Endothelial cell of umbilical vein (primary cell): ENCODE measurements around the gene CAPS. TPM values are rescaled to one million over a fixed set of nuclear protein-coding genes. Genes with fewer than 3 reads are reported as not detected.

Source experiments
- BruUV-seq: library from RNA; stranded (reverse); fragments of 400-500 nt; replicated peaks from 2 replicates; lab custom pipeline; 2021; lab: Mats Ljungman, UMichigan
- CTCF ChIA-PET: fragments of 300-600, 350-600 bp; sonication (Branson Sonifier 250); formaldehyde crosslinking; loops from one replicate; lab custom pipeline; 2021; ENCODE audit warnings: antibody characterized with exemption, inconsistent platforms; lab: Charles Lee
- POLR2A ChIA-PET: fragments of 300-600, 350-600 bp; sonication (Branson Sonifier 250); formaldehyde crosslinking; loops from one replicate; lab custom pipeline; 2021; ENCODE audit warnings: antibody characterized with exemption, inconsistent platforms; lab: Charles Lee
- DNase-seq: peaks from one replicate; pipeline ENCODE4 v3.0.0-alpha.2; 2011; ENCODE audit warnings: low read depth, low spot score
- FAIRE-seq: peaks from 2 replicates; lab custom pipeline; 2011; peaks lifted over from hg19 to GRCh38; lab: Jason Lieb, UNC
- H2AFZ ChIP-seq: 2 replicates; pipeline ENCODE4 v1.6.0; 2012; ENCODE audit warnings: low read depth, low read length, control low read depth, inconsistent platforms
- H3K27ac ChIP-seq: 2 replicates; pipeline ENCODE4 v1.5.1; 2011; ENCODE audit warnings: low read depth, mild to moderate bottlenecking, control low read depth, low read length, moderate library complexity; ENCODE audit not compliant: insufficient read depth
- H3K27me3 ChIP-seq, 2 experiments: 2 replicates each; pipeline versions ENCODE4 v1.6.0 to v1.6.1; 2011; ENCODE audit warnings: low read length in 2 of 2, mixed read lengths in 1 of 2; ENCODE audit not compliant: control insufficient read depth in 2 of 2, insufficient read depth in 2 of 2
- H3K36me3 ChIP-seq, 2 experiments: 2 replicates in 1 of 2; 3 replicates in 1 of 2; pipeline ENCODE4 v1.5.1; 2011; ENCODE audit warnings: low read length in 2 of 2, mild to moderate bottlenecking in 1 of 2, moderate library complexity in 1 of 2; ENCODE audit not compliant: control insufficient read depth in 2 of 2, insufficient read depth in 2 of 2; ENCODE audit errors: extremely low read depth in 1 of 2
- H3K4me1 ChIP-seq: 3 replicates; pipeline ENCODE4 v1.5.1; 2011; ENCODE audit warnings: mild to moderate bottlenecking, low read length; ENCODE audit not compliant: control insufficient read depth, insufficient read depth; ENCODE audit errors: extremely low read depth
- H3K4me2 ChIP-seq: 2 replicates; pipeline ENCODE4 v1.6.1; 2011; ENCODE audit warnings: low read length, control low read depth, mixed read lengths; ENCODE audit not compliant: insufficient read depth
- H3K4me3 ChIP-seq, 3 experiments: fragments of 200-600 bp in 1 of 3; sonication (generic), shearing (Covaris generic) in 1 of 3; replicated peaks in 1 of 3; 2 replicates each; pipeline ENCODE4 v1.5.1; 2011 to 2016; ENCODE audit warnings: control low read depth in 3 of 3, low read length in 3 of 3, mild to moderate bottlenecking in 2 of 3, inconsistent platforms in 1 of 3, low read depth in 1 of 3, moderate library complexity in 1 of 3; ENCODE audit not compliant: insufficient read depth in 1 of 3
- H3K79me2 ChIP-seq: 2 replicates; pipeline ENCODE4 v1.6.0; 2012; ENCODE audit warnings: low read length, inconsistent platforms; ENCODE audit not compliant: control insufficient read depth, insufficient read depth
- H3K9ac ChIP-seq: replicated peaks from 2 replicates; pipeline ENCODE3; 2011; ENCODE audit warnings: low read length, control low read depth; ENCODE audit not compliant: insufficient read depth; ENCODE audit errors: extremely low read depth
- H3K9me1 ChIP-seq: replicated peaks from 3 replicates; pipeline ENCODE4 v1.6.0; 2011; ENCODE audit warnings: mild to moderate bottlenecking, low read length; ENCODE audit not compliant: control insufficient read depth, insufficient read depth; ENCODE audit errors: extremely low read depth
- H3K9me3 ChIP-seq: replicated peaks from 2 replicates; pipeline ENCODE4 v1.5.1; 2012; ENCODE audit warnings: low read length, inconsistent platforms; ENCODE audit not compliant: control insufficient read depth, insufficient read depth
- H4K20me1 ChIP-seq: replicated peaks from 2 replicates; pipeline ENCODE3; 2011; ENCODE audit warnings: mild to moderate bottlenecking, low read length; ENCODE audit not compliant: control insufficient read depth, insufficient read depth; ENCODE audit errors: extremely low read depth
- EZH2 ChIP-seq: IDR thresholded peaks from 2 replicates; pipeline ENCODE4 v1.6.1; 2012; ENCODE audit warnings: borderline replicate concordance, low read depth, mild to moderate bottlenecking, moderate library complexity, low read length, inconsistent platforms; ENCODE audit not compliant: severe bottlenecking
- FOS ChIP-seq: IDR thresholded peaks from 2 replicates; pipeline ENCODE4 v1.6.1; 2011; ENCODE audit warnings: mild to moderate bottlenecking, low read length, moderate library complexity, borderline replicate concordance; ENCODE audit not compliant: insufficient read depth
- GATA2 ChIP-seq: IDR thresholded peaks from 2 replicates; pipeline ENCODE4 v1.7.0; 2011; ENCODE audit warnings: low read depth, mild to moderate bottlenecking, moderate library complexity, mixed read lengths, low read length; ENCODE audit not compliant: insufficient read length, insufficient read depth
- JUN ChIP-seq: IDR thresholded peaks from 2 replicates; pipeline ENCODE4 v1.6.1; 2011; ENCODE audit warnings: borderline replicate concordance, low read depth; ENCODE audit not compliant: insufficient read length, insufficient read depth
- MYC ChIP-seq: IDR thresholded peaks from one replicate; pipeline ENCODE4 v1.6.1; 2011; ENCODE audit warnings: mild to moderate bottlenecking, low read depth, low read length
- POLR2A ChIP-seq: IDR thresholded peaks from 2 replicates; pipeline ENCODE4 v1.6.1; 2012; ENCODE audit warnings: low read depth, mild to moderate bottlenecking, control low read depth, low read length
- POLR2AphosphoS5 ChIP-seq: IDR thresholded peaks from 2 replicates; pipeline ENCODE4 v1.6.1; 2012; ENCODE audit warnings: low read depth, mild to moderate bottlenecking, control low read depth, low read length, moderate library complexity; ENCODE audit not compliant: insufficient read depth
- dilution Hi-C: fragments of 300-500 bp; cut with MboI; formaldehyde crosslinking; loops from one replicate; pipeline ENCODE4 v1.15.0; 2019; ENCODE audit warnings: low sequenced_read_pairs; ENCODE audit not compliant: extremely low pct_ligation_motif_present
- intact Hi-C: fragments of 100-400 bp; cut with micrococcal nuclease; formaldehyde crosslinking; loops from one replicate; pipeline ENCODE4 v1.10.0; 2022
- polyA plus RNA-seq, 4 experiments: library from polyadenylated mRNA; depleted of rRNA in 3 of 4; stranded (reverse) in 3 of 4; unstranded in 1 of 4; fragments of >200 nt; gene quantifications; 2 replicates each; pipeline versions ENCODE4 v1.2.1 to v1.2.3, GENCODE V29; 2011 to 2012; ENCODE audit warnings: missing spikeins in 1 of 4
- total RNA-seq: library from RNA; stranded (reverse); gene quantifications from 2 replicates; pipeline ENCODE4 v1.2.3, GENCODE V29; 2021
- TF ChIP-seq, protein P1 (sequence below): IDR thresholded peaks from 2 replicates; pipeline ENCODE4 v1.6.1; 2011; ENCODE audit not compliant: insufficient read depth, insufficient read length
- TF ChIP-seq, protein P2 (sequence below), 2 donors: IDR thresholded peaks; 1 replicate in 1 of 2; 2 replicates in 1 of 2; pipeline ENCODE4 v1.5.1; 2011; ENCODE audit warnings: low read length in 2 of 2, mild to moderate bottlenecking in 2 of 2, moderate library complexity in 2 of 2, control low read depth in 1 of 2, inconsistent platforms in 1 of 2, low read depth in 1 of 2; ENCODE audit not compliant: insufficient read depth in 1 of 2; ENCODE audit errors: extremely low read depth in 1 of 2

CAPS gene
- total and polyA plus RNA-seq, 2 donors (not counting 3 experiments of a cell fraction or from before 2014, with no cell fraction given): 6.9 to 8.9 TPM

DNA sequence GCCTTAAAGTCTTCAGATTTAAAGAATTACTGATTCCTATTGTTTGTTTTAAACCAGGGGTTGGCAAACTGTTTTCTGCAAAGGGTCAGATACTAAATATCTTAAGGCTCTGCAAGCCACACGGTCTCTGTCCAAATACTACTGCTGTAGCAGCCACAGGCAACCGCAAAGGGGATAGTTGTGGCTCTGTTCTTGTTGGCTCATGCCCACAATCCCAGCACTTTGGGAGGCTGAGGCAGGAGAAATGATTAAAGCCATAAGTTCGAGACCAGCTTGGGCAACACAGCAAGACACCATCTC is 41.5 kb downstream of the CAPS start:
- no peak overlapping the region for H2AFZ ChIP-seq
- ChIA-PET POLR2A (no interaction called here), CTCF (interaction anchor here (0.7 to 4.3 kb wide), 3 partner anchors 12 to 67 kb away, joined by 3 to 28 read pairs (median 5); no protein-coding TSS in a partner anchor)
- H3K9me1 ChIP-seq: no peaks in the 10 kb centered on the region
- no peaks in the 10 kb centered on the region for H3K9me3 ChIP-seq
- H3K4me1 ChIP-seq: peaks cover 41% of the 10 kb centered on the region
- no peak overlapping the region for H3K9ac ChIP-seq
- no peak for FAIRE-seq
- BruUV-seq: no TSS peak
- no peak for TF ChIP-seq MYC
- no peak for TF ChIP-seq GATA2
- TF ChIP-seq POLR2AphosphoS5: no peak
- TF ChIP-seq, protein P1, sequence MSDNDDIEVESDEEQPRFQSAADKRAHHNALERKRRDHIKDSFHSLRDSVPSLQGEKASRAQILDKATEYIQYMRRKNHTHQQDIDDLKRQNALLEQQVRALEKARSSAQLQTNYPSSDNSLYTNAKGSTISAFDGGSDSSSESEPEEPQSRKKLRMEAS: no peak
- TF ChIP-seq EZH2: no peak
- no peak for TF ChIP-seq FOS
- no peak for TF ChIP-seq JUN
- TF ChIP-seq POLR2A: no peak
- TF ChIP-seq, protein P2, sequence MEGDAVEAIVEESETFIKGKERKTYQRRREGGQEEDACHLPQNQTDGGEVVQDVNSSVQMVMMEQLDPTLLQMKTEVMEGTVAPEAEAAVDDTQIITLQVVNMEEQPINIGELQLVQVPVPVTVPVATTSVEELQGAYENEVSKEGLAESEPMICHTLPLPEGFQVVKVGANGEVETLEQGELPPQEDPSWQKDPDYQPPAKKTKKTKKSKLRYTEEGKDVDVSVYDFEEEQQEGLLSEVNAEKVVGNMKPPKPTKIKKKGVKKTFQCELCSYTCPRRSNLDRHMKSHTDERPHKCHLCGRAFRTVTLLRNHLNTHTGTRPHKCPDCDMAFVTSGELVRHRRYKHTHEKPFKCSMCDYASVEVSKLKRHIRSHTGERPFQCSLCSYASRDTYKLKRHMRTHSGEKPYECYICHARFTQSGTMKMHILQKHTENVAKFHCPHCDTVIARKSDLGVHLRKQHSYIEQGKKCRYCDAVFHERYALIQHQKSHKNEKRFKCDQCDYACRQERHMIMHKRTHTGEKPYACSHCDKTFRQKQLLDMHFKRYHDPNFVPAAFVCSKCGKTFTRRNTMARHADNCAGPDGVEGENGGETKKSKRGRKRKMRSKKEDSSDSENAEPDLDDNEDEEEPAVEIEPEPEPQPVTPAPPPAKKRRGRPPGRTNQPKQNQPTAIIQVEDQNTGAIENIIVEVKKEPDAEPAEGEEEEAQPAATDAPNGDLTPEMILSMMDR (IDR thresholded peaks at IDR 0.05; ENCODE audit: extremely low read depth in 1 of 2, insufficient read depth in 1 of 2, low read depth in 1 of 2, low read length in 2 of 2): no peak
- no peak overlapping the region for H3K4me3 ChIP-seq
- no peaks in the 10 kb centered on the region for H4K20me1 ChIP-seq
- no peak overlapping the region for H3K4me2 ChIP-seq
- peaks cover 97% of the 10 kb centered on the region for H3K79me2 ChIP-seq
- no peak overlapping the region for H3K27ac ChIP-seq
- peaks cover 0 to 3% of the 10 kb centered on the region in 2 experiments for H3K36me3 ChIP-seq
- intact Hi-C loops: no loop called here
- dilution Hi-C loops: no loop called here
- no peaks in the 10 kb centered on the region for H3K27me3 ChIP-seq
- no peak for DNase-seq
